ENCODE data around the gene FAP. TPM values are rescaled to one million over a fixed set of nuclear protein-coding genes. Genes with fewer than 3 reads are reported as not detected.

The FAP gene
- total RNA-seq, 2 donors from 2014 or later = 2.3 to 4.2 TPM

GRCh38 chr2:162153608-162154224, 89.5 kb downstream of the FAP start:
- 3 to 4% methylated on average over 5 of the region's 5 CpGs for WGBS, 2 donors
- ATAC-seq = peak; percentile 65
- H3K9me3 ChIP-seq = no peaks in the 10 kb centered on the region
- no peak overlapping the region for H3K4me3 ChIP-seq
- TF ChIP-seq CTCF (IDR thresholded peaks at IDR 0.05) = peak in 6 of 7 experiments; percentile 15 to 37 (median 28)
- TF ChIP-seq POLR2A (IDR thresholded peaks at IDR 0.05) = no peak
- no peaks in the 10 kb centered on the region for H3K36me3 ChIP-seq (replicated peaks in 1 of 2; ENCODE audit: insufficient read depth in 1 of 2, low read depth in 2 of 2)
- intact Hi-C loops (cut with DNase I) = no loop called here
- H3K4me1 ChIP-seq = no peaks in the 10 kb centered on the region
- H3K27ac ChIP-seq = no peak overlapping the region
- DNase-seq = peak; percentile 45 to 66 (median 64)
- H3K27me3 ChIP-seq = no peaks in the 10 kb centered on the region

- Histone ChIP-seq H3K4me3 (no peak within 1 kb of the TSS), H3K36me3 (replicated peaks in 1 of 2; ENCODE audit: insufficient read depth in 1 of 2, low read depth in 2 of 2) (no peaks in the 10 kb centered on the region), H3K9me3 (no peaks in the 10 kb centered on the region), H3K27me3 (no peaks in the 10 kb centered on the region), H3K4me1 (no peaks in the 10 kb centered on the region), H3K27ac (no peak within 1 kb of the TSS)
- ATAC-seq (no peak), DNase-seq (no peak)
- intact Hi-C loops (cut with DNase I) = no loop called here
- 60 to 80% methylated on average over 3 of the region's 3 CpGs for WGBS, 2 donors
- no peak for TF ChIP-seq CTCF (IDR thresholded peaks at IDR 0.05)
- no peak for TF ChIP-seq POLR2A (IDR thresholded peaks at IDR 0.05)
Observed at GRCh38 chr2:162152147-162152546, 91.1 kb downstream of the FAP start, which contains the start of gene GCG. GCG (minus strand) TSS chr2:162152247; CDS start chr2:162149178, 3,069 bp downstream.

GRCh38 chr2:162149940-162150339, 93.3 kb downstream of the FAP start:
- DNase-seq = no peak
- intact Hi-C loops (cut with DNase I) = no loop called here
- Histone ChIP-seq H3K36me3 (replicated peaks in 1 of 2; ENCODE audit: insufficient read depth in 1 of 2, low read depth in 2 of 2) (no peaks in the 10 kb centered on the region), H3K4me1 (no peaks in the 10 kb centered on the region), H3K27me3 (no peaks in the 10 kb centered on the region), H3K4me3 (no peak overlapping the region), H3K27ac (no peak overlapping the region), H3K9me3 (no peaks in the 10 kb centered on the region)
- TF ChIP-seq CTCF (IDR thresholded peaks at IDR 0.05) (no peak), POLR2A (IDR thresholded peaks at IDR 0.05) (no peak)
- WGBS, 2 donors = 69 to 72% methylated on average over 8 of the region's 8 CpGs
- ATAC-seq = no peak

GRCh38 chr2:162149466-162149865, 93.8 kb downstream of the FAP start:
- no peak for ATAC-seq
- intact Hi-C loops (cut with DNase I) = no loop called here
- TF ChIP-seq CTCF (IDR thresholded peaks at IDR 0.05) (no peak), POLR2A (IDR thresholded peaks at IDR 0.05) (no peak)
- no peak for DNase-seq
- Histone ChIP-seq H3K9me3 (no peaks in the 10 kb centered on the region), H3K36me3 (replicated peaks in 1 of 2; ENCODE audit: insufficient read depth in 1 of 2, low read depth in 2 of 2) (no peaks in the 10 kb centered on the region), H3K27ac (no peak overlapping the region), H3K4me3 (no peak overlapping the region), H3K27me3 (no peaks in the 10 kb centered on the region), H3K4me1 (no peaks in the 10 kb centered on the region)
- 79 to 80% methylated on average over 2 of the region's 2 CpGs for WGBS, 2 donors

GRCh38 chr2:162148956-162149355, 94.3 kb downstream of the FAP start:
- intact Hi-C loops (cut with DNase I) = no loop called here
- Histone ChIP-seq H3K4me3 (no peak overlapping the region), H3K4me1 (no peaks in the 10 kb centered on the region), H3K9me3 (no peaks in the 10 kb centered on the region), H3K27ac (no peak overlapping the region), H3K27me3 (no peaks in the 10 kb centered on the region), H3K36me3 (replicated peaks in 1 of 2; ENCODE audit: insufficient read depth in 1 of 2, low read depth in 2 of 2) (no peaks in the 10 kb centered on the region)
- DNase-seq (no peak), ATAC-seq (no peak)
- TF ChIP-seq POLR2A (IDR thresholded peaks at IDR 0.05) = no peak
- no peak for TF ChIP-seq CTCF (IDR thresholded peaks at IDR 0.05)
- 25% methylated on average over 3 of the region's 3 CpGs for WGBS, 2 donors
